Thyroid gland (tissue), 4 donors: ENCODE results near the gene LHX6.
A peak's percentile ranks its signal among the peaks of the same experiment; 100 is the strongest.

Source experiments
- CTCF ChIP-seq, 6 experiments: fragments of 200-600 bp in 3 of 6; fragments of 450-650 bp in 3 of 6; sonication (generic) in 3 of 6; IDR thresholded peaks; one replicate each; pipeline ENCODE4 v1.5.1; 2016 to 2019; ENCODE audit warnings: antibody characterized with exemption in 6 of 6, mild to moderate bottlenecking in 2 of 6, inconsistent platforms in 1 of 6, moderate library complexity in 1 of 6
- POLR2A ChIP-seq, 2 donors: fragments of 450-650 bp; IDR thresholded peaks; one replicate each; pipeline ENCODE4 v1.6.1; 2017; ENCODE audit warnings: antibody characterized with exemption in 2 of 2, mild to moderate bottlenecking in 2 of 2, moderate library complexity in 1 of 2

- peak in 3 of 6 experiments; percentile 32 to 38 (median 37) for TF ChIP-seq CTCF (IDR thresholded peaks at IDR 0.05)
- TF ChIP-seq POLR2A (IDR thresholded peaks at IDR 0.05) = peak; percentile 51 to 87
These were observed 69.5 kb downstream of the LHX6 start, which contains the start of the genes MORN5 and NDUFA8 for GRCh38 chr9:122159026-122159924.
